BE2C (cell line): Measurements from ENCODE around the gene MLST8.

Source experiments
- DNase-seq: peaks from one replicate; pipeline ENCODE4 v3.0.0-alpha.2; 2020
- H3K27me3 ChIP-seq: fragments of 250-450 bp; sonication (Bioruptor Pico); 2 replicates; pipeline ENCODE4 v1.5.1; 2020; ENCODE audit warnings: mild to moderate bottlenecking
- H3K36me3 ChIP-seq: fragments of 250-450 bp; sonication (Bioruptor Pico); 2 replicates; pipeline ENCODE4 v1.5.1; 2020; ENCODE audit warnings: mild to moderate bottlenecking
- H3K4me1 ChIP-seq: fragments of 250-450 bp; sonication (Bioruptor Pico); 2 replicates; pipeline ENCODE4 v1.5.1; 2020
- H3K4me3 ChIP-seq: 2 replicates; pipeline ENCODE4 v1.5.1; 2011; ENCODE audit warnings: low read depth, low read length
- H3K9me3 ChIP-seq: fragments of 250-450 bp; sonication (Bioruptor Pico); 2 replicates; pipeline ENCODE4 v1.5.1; 2020
- TF ChIP-seq, protein P1 (sequence below): IDR thresholded peaks from 2 replicates; pipeline ENCODE4 v1.5.1; 2012; ENCODE audit warnings: mild to moderate bottlenecking, low read depth, low read length

MLST8 gene

DNA sequence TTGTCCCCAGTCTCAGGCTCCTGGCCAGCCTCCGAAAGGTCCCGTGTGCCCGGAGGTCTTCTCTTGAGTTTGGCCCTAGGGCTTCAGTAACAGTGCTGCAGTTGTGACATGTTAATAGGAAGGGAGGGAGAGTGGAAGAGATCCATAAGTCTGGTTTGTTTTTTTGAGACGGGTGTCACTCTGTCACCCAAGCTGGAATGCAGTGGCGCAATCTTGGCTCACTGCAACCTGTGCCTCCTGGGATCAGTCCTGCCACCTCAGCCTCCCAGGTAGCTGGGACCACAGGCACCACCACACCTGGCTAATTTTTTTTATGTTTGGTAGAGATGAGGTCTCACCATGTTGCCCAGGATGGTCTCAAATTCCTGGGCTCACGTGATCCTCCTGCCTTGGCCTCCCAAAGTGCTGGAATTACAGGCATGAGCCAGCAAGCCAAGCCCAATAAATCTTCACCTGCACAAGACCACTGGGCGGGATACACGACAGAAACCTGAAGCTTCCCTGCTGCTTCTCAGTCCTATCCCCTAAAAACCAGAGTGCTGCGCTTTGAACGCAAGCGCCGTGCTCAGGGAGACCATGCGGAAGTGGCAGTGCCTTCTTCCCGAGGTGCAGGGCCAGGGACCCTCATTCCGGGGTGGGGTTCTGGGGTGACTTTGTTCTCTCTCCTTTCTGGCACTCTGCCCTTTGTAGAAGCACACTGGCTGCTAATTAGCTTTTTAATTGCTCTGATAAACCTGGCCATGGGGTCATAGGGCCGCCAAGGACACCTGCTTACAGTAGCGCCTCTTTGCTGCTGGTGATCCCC lies 38.8 kb upstream of the MLST8 start:
- TF ChIP-seq, protein P1, sequence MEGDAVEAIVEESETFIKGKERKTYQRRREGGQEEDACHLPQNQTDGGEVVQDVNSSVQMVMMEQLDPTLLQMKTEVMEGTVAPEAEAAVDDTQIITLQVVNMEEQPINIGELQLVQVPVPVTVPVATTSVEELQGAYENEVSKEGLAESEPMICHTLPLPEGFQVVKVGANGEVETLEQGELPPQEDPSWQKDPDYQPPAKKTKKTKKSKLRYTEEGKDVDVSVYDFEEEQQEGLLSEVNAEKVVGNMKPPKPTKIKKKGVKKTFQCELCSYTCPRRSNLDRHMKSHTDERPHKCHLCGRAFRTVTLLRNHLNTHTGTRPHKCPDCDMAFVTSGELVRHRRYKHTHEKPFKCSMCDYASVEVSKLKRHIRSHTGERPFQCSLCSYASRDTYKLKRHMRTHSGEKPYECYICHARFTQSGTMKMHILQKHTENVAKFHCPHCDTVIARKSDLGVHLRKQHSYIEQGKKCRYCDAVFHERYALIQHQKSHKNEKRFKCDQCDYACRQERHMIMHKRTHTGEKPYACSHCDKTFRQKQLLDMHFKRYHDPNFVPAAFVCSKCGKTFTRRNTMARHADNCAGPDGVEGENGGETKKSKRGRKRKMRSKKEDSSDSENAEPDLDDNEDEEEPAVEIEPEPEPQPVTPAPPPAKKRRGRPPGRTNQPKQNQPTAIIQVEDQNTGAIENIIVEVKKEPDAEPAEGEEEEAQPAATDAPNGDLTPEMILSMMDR, result no peak
- Histone ChIP-seq H3K27me3 (no peaks in the 10 kb centered on the region), H3K9me3 (no peaks in the 10 kb centered on the region), H3K4me3 (no peak overlapping the region), H3K36me3 (peaks cover 56% of the 10 kb centered on the region), H3K4me1 (no peaks in the 10 kb centered on the region)
- DNase-seq, result no peak

DNA sequence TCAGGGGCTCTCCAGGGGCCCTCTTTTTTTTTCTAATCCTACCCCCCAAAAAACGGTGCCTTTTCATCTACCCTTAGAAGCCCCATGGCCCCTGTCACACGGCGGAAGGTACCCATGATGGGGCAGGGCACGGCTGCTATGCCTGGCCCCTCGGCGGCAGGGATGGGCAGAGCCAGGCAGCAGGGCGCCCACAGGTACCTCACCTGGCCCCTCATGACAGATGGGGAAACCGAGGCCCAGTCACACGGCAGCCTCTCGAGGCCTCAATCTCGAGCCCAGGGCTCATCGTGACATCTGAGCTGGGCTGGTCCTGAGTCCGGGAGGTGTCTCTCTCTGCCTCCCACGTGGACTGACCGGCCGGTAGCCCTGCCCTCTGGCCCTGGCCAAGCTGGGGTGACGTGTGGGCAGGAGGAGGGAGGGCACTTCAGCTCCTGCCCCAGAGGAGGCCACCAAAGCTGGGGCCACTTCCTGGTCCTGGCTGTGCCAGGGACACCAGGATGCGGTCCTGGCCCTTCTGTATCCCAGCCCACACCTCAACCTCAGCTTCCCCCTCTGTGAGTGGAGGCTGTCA lies 38.1 kb upstream of the MLST8 start:
- TF ChIP-seq, protein P1, result no peak
- H3K9me3 ChIP-seq, result no peaks in the 10 kb centered on the region
- no peaks in the 10 kb centered on the region for H3K27me3 ChIP-seq
- no peak for DNase-seq
- no peak overlapping the region for H3K4me3 ChIP-seq
- no peaks in the 10 kb centered on the region for H3K4me1 ChIP-seq
- H3K36me3 ChIP-seq, result peaks cover 57% of the 10 kb centered on the region

DNA sequence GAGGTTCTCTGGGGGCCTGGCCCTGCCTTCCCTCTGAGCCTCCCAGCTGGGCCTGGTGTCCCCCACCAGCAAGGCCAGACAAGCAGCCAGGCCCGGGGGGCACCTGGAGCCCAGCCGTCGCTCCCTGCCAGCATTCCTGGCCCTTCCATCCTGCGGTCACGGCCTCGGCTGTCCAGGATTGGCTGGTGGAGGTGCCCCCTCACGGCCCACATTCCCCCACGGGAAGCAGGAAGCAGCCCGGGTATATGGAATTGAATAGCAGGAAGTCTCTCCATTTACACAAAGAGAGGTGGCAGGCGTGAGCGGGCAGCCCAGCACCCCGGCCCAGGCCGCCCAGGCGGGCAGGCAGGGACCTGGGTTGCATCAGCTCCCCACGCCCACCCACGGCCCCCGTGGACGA lies 35.2 kb upstream of the MLST8 start:
- H3K4me3 ChIP-seq, result no peak overlapping the region
- no peaks in the 10 kb centered on the region for H3K27me3 ChIP-seq
- TF ChIP-seq, protein P1, result no peak
- H3K9me3 ChIP-seq, result no peaks in the 10 kb centered on the region
- peaks cover 65% of the 10 kb centered on the region for H3K36me3 ChIP-seq
- DNase-seq, result no peak
- H3K4me1 ChIP-seq, result no peaks in the 10 kb centered on the region

DNA sequence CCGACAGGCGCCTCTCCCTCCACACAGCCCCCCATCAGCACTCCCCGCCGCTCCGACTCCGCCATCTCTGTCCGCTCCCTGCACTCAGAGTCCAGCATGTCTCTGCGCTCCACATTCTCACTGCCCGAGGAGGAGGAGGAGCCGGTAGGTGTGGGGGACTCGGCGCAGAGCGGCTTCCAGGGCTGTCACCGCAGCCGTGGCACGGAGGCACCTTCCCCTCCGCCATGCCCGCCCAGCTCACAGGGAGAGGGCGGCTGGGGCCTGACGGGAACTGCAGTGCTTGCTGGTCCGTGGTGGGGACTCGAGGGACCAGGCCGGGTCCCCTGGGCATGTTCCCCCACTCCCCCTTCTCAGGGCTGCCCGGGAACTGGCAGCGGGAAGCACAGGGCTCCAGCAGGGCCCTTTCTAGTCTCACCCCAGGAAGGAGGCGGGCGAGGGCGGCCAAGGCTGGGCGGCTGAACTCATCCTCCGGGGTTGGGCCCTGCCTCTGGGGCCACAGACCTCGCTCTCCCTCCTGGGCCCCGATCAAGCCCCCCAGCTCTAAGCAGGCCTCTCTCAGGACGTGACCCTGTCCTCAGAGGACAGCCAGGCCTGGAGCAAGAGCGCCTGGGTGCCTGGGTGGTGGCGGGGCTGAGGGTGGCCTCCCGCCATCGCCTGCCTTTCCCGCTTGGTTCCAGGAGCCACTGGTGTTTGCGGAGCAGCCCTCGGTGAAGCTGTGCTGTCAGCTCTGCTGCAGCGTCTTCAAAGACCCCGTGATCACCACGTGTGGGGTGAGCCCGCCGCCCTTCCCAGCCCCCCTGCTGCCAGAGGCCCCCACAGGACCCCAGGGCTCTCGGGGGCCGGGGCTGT lies 34.4 kb upstream of the MLST8 start:
- DNase-seq, result no peak
- Histone ChIP-seq H3K36me3 (peaks cover 71% of the 10 kb centered on the region), H3K4me1 (no peaks in the 10 kb centered on the region), H3K9me3 (no peaks in the 10 kb centered on the region), H3K4me3 (no peak overlapping the region), H3K27me3 (no peaks in the 10 kb centered on the region)
- TF ChIP-seq, protein P1, result no peak

DNA sequence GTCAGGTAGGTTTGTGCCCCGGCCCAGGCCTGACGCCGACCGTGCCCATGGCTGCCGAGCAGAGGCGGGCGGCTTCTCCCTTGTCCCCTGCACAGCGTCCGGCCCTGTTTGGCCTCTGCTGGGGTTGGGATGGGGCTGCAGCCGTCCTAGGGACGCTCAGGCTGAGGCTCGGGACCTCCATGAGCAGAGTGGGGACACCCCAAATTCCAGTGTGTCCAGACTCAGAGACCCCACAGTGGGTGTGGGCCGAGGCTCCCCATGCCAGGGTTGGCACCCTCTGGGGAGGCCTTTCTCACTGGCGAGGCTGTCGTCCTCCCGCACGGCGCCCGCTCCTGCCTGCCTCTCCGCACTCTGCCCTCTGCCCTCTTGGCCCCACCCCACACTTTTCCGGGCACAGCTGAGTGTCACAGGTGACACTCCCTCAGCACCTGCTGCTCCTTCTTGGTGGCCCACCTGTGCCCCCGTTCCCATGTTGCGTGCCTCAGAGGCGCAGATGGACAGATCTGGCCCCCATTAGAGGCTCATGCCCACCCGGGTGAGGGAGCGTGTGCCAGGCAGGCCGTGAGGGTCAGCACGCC lies 33.6 kb upstream of the MLST8 start:
- DNase-seq, result no peak
- no peaks in the 10 kb centered on the region for H3K27me3 ChIP-seq
- H3K36me3 ChIP-seq, result peaks cover 70% of the 10 kb centered on the region
- no peaks in the 10 kb centered on the region for H3K4me1 ChIP-seq
- no peak overlapping the region for H3K4me3 ChIP-seq
- H3K9me3 ChIP-seq, result no peaks in the 10 kb centered on the region
- TF ChIP-seq, protein P1, result no peak
